ENCODE measurements around the gene ETV3L. TPM values are rescaled to one million over a fixed set of nuclear protein-coding genes. Genes with fewer than 3 reads are reported as not detected.

The ETV3L gene
- total and polyA plus RNA-seq, 3 donors from 2014 or later = 0.16 TPM; not detected in 2

GRCh38 chr1:157133426-157133825, 33.8 kb upstream of the ETV3L start:
- Histone ChIP-seq H3K4me3 (no peak overlapping the region), H3K27me3 (no peaks in the 10 kb centered on the region), H3K36me3 (ENCODE audit: low read depth, missing control alignments) (no peaks in the 10 kb centered on the region), H3K4me1 (peaks cover 10% of the 10 kb centered on the region), H3K9me3 (no peaks in the 10 kb centered on the region), H3K27ac (no peak overlapping the region)
- intact Hi-C loops (cut with DNase I; ENCODE audit: low total_unique reads) = no loop called here
- 74 to 77% methylated on average over 2 of the region's 2 CpGs for WGBS, 2 donors
- TF ChIP-seq CTCF (IDR thresholded peaks at IDR 0.05) (no peak), POLR2A (IDR thresholded peaks at IDR 0.05) (no peak)
- no peak for DNase-seq

- no peak for TF ChIP-seq POLR2A (IDR thresholded peaks at IDR 0.05)
- no peak for TF ChIP-seq CTCF (IDR thresholded peaks at IDR 0.05)
- Histone ChIP-seq H3K27me3 (no peaks in the 10 kb centered on the region), H3K9me3 (no peaks in the 10 kb centered on the region), H3K27ac (no peak overlapping the region), H3K4me3 (no peak overlapping the region), H3K36me3 (ENCODE audit: low read depth, missing control alignments) (no peaks in the 10 kb centered on the region), H3K4me1 (peaks cover 10% of the 10 kb centered on the region)
- no peak for DNase-seq
- intact Hi-C loops (cut with DNase I; ENCODE audit: low total_unique reads) = no loop called here
- 62 to 71% methylated on average over 2 of the region's 2 CpGs for WGBS, 2 donors
These were observed 33.1 kb upstream of the ETV3L start for GRCh38 chr1:157132616-157133167.

GRCh38 chr1:157132111-157132510, 32.5 kb upstream of the ETV3L start:
- TF ChIP-seq CTCF (IDR thresholded peaks at IDR 0.05) (no peak), POLR2A (IDR thresholded peaks at IDR 0.05) (no peak)
- WGBS, 2 donors = 85 to 92% methylated on average over 5 of the region's 5 CpGs
- no peak overlapping the region for H3K4me3 ChIP-seq
- H3K4me1 ChIP-seq = peaks cover 8% of the 10 kb centered on the region
- no peaks in the 10 kb centered on the region for H3K27me3 ChIP-seq
- no peaks in the 10 kb centered on the region for H3K36me3 ChIP-seq (ENCODE audit: low read depth, missing control alignments)
- H3K27ac ChIP-seq = no peak overlapping the region
- no peaks in the 10 kb centered on the region for H3K9me3 ChIP-seq
- no peak for DNase-seq
- intact Hi-C loops (cut with DNase I; ENCODE audit: low total_unique reads) = no loop called here

- WGBS, 2 donors = 71 to 75% methylated on average over 4 of the region's 4 CpGs
- no peak overlapping the region for H3K27ac ChIP-seq
These were observed 31.7 kb upstream of the ETV3L start for GRCh38 chr1:157131281-157131680.

More at GRCh38 chr1:157131281-157131680, 31.7 kb upstream of the ETV3L start:
- intact Hi-C loops (cut with DNase I; ENCODE audit: low total_unique reads) = no loop called here
- Histone ChIP-seq H3K27me3 (no peaks in the 10 kb centered on the region), H3K4me1 (no peaks in the 10 kb centered on the region), H3K36me3 (ENCODE audit: low read depth, missing control alignments) (no peaks in the 10 kb centered on the region), H3K9me3 (no peaks in the 10 kb centered on the region), H3K4me3 (no peak overlapping the region)
- no peak for DNase-seq
- TF ChIP-seq POLR2A (IDR thresholded peaks at IDR 0.05) (no peak), CTCF (IDR thresholded peaks at IDR 0.05) (no peak)

All from testis (tissue), 3 donors.